H1 (cell line): ENCODE data around the gene CLIP3.

Experiments used
- EGR1 ChIP-seq: IDR thresholded peaks from 2 replicates; pipeline ENCODE4 v1.6.1; 2011; ENCODE audit warnings: low read depth, low read length, borderline replicate concordance
- KDM1A ChIP-seq: fragments of 200-600, 300-600 bp; sonication (generic); IDR thresholded peaks from 2 replicates; pipeline ENCODE4 v1.7.1; 2016; ENCODE audit warnings: mild to moderate bottlenecking, low read length, borderline replicate concordance
- KDM5A ChIP-seq: fragments of 200-600 bp; IDR thresholded peaks from 2 replicates; pipeline ENCODE4 v1.7.1; 2012; ENCODE audit warnings: mild to moderate bottlenecking, low read length, inconsistent platforms, mixed read lengths
- POLR2A ChIP-seq, 2 experiments: IDR thresholded peaks; 1 replicate in 1 of 2; 2 replicates in 1 of 2; pipeline ENCODE4 v1.6.1; 2011; ENCODE audit warnings: low read depth in 2 of 2, low read length in 2 of 2, mild to moderate bottlenecking in 2 of 2; ENCODE audit errors: control extremely low read depth in 1 of 2
- RFX5 ChIP-seq: IDR thresholded peaks from 2 replicates; pipeline ENCODE4 v1.6.1; 2011; ENCODE audit warnings: low read depth, low read length, improper control_type of control experiment, borderline replicate concordance
- SAP30 ChIP-seq: fragments of 300-600 bp; sonication (generic); IDR thresholded peaks from 2 replicates; pipeline ENCODE4 v1.7.1; 2012; ENCODE audit warnings: low read length, moderate library complexity, mild to moderate bottlenecking, inconsistent platforms; ENCODE audit not compliant: insufficient read depth, insufficient replicate concordance
- TF ChIP-seq, protein P1 (sequence below), 3 experiments: IDR thresholded peaks; 1 replicate in 2 of 3; 2 replicates in 1 of 3; pipeline versions ENCODE4 v1.5.1 to v1.6.1; 2011; ENCODE audit warnings: low read length in 3 of 3, mild to moderate bottlenecking in 3 of 3, inconsistent platforms in 2 of 3, low read depth in 1 of 3, moderate library complexity in 1 of 3; ENCODE audit not compliant: insufficient read depth in 1 of 3; ENCODE audit errors: control extremely low read depth in 1 of 3

DNA sequence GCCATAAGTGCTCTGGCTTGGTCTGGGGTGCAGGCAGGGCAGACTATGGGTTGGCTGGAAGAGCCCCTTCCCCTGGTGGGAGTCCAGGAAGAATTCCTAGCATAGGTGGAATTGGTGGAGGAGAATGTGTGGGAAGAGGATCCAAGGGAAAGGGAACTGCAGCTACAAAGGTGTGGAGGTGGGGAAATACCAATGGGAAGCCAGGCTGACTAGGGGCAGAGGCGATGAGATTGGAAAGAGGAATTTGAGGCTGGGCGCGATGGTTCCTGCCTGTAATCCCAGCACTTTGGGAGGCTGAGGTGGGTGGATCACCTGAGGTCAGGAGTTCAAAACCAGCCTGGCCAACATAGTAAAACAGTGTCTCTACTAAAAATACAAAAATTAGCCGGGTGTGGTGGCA lies 42.5 kb downstream of the CLIP3 start:
- TF ChIP-seq KDM1A = no peak
- no peak for TF ChIP-seq SAP30
- no peak for TF ChIP-seq KDM5A
- no peak for TF ChIP-seq RFX5
- TF ChIP-seq, protein P1, sequence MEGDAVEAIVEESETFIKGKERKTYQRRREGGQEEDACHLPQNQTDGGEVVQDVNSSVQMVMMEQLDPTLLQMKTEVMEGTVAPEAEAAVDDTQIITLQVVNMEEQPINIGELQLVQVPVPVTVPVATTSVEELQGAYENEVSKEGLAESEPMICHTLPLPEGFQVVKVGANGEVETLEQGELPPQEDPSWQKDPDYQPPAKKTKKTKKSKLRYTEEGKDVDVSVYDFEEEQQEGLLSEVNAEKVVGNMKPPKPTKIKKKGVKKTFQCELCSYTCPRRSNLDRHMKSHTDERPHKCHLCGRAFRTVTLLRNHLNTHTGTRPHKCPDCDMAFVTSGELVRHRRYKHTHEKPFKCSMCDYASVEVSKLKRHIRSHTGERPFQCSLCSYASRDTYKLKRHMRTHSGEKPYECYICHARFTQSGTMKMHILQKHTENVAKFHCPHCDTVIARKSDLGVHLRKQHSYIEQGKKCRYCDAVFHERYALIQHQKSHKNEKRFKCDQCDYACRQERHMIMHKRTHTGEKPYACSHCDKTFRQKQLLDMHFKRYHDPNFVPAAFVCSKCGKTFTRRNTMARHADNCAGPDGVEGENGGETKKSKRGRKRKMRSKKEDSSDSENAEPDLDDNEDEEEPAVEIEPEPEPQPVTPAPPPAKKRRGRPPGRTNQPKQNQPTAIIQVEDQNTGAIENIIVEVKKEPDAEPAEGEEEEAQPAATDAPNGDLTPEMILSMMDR (IDR thresholded peaks at IDR 0.05; ENCODE audit: control extremely low read depth in 1 of 3, insufficient read depth in 1 of 3, low read depth in 1 of 3, low read length in 3 of 3) = no peak
- TF ChIP-seq POLR2A (IDR thresholded peaks at IDR 0.05; ENCODE audit: control extremely low read depth in 1 of 2, low read depth in 2 of 2, low read length in 2 of 2) = no peak
- no peak for TF ChIP-seq EGR1
